ENCODE data around the gene ARHGEF4. TPM values are rescaled to one million over a fixed set of nuclear protein-coding genes. Genes with fewer than 3 reads are reported as not detected.

Gene ARHGEF4
- total RNA-seq, 1 experiment from 2014 or later, result 4.2 TPM

DNA sequence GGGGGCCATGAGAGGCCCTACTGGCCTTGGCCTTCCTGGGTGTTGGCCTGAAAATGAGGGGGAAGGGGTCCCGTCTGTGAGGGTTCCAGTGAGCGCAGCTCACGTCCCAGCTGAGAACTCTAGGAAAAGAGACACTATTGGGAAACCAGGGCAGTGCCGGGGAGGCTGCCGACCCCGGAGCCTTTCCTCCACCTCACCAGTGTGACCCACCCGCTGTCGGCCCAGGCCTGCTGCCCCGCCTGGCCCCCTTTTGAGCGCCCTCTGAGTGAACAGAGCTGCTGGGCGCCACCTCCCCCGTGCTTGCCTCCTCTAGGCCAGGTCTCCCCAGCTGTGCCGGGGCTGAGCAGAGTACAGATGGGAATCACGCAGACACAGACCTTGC lies 17.5 kb upstream of the ARHGEF4 start:
- DNase-seq (ENCODE audit: extremely low read depth, low read depth), result no peak

DNA sequence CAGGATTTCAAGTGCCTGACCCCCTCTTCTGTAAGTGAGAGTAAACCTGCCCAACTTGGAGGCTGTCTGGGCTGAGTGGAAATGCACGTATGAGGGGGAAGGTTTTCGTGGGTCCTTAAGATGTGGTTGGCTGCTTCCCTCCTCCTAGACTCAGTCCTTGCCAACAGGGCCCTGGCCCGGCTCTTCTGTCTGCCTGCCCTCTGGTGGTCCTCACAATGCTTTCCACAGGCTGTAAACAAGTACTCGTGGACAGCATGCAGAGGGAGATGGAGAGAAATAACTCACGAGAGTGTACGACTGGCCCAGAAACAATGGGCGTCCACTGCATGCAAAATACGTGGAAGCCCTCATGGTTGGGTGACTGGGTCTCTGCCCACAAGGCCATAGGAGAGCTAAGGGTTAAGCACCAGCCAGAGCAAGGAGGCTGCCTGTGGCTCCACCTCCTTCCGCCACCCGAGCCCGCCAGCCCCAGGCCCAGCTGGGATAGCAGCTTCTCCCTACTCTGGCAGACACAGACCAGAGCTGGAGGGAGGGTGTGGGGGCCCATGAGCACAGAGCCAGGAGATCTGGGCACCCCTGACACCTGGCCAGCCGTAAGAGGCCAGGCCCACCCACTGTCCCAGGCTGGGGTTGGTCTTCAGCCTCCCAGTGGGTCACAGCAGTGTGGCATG lies 17.0 kb upstream of the ARHGEF4 start:
- no peak for DNase-seq (ENCODE audit: extremely low read depth, low read depth)

DNA sequence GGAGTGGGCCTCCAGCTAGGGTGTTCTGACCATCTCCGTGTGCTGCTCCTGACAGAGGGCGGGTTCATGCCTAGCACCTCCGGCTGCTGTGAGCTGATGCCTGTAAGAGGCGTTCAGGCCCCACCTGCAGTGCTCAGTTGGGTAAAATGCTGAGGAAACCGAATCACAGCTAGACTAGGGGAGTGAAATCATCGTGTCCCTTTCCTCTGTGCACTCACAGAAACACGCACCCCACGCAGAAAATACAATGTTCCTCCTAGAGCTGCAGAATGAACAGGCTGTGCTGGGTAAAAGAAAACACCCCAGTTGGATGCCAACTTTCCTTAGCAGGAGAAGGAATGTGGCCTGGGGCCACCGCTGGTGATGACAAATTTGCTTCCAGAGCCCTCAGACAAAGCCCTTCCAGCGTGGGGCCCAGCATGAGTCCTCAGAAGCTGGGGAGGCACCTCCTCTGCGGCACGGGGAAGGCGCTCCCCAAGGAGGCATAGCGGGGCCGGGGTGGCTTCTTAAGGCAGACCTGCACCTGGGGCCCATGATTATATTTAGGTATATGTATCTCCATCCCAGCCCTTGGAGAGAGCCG lies 16.3 kb upstream of the ARHGEF4 start:
- DNase-seq (ENCODE audit: extremely low read depth, low read depth), result no peak

DNA sequence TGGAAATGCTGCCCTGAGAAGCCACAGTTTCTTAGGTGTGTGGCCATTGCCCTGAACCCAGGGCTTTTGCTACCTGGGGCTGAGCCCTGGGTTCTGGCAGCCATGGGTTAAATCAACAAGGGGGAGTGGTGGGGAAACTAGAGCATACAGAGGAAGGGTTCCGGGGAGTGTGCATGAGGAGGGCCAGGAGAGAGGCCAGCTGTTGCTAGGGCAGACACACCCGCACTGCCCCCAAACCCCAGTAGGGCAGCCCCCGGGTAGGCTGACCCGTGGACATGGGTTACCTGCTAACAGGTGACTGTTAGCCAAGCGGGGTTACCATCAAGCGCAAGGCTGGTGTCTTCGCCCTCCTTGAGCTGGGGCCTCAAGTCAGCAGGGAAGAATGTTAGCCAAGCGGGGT lies 14.8 kb upstream of the ARHGEF4 start:
- no peak for DNase-seq (ENCODE audit: extremely low read depth, low read depth)

DNA sequence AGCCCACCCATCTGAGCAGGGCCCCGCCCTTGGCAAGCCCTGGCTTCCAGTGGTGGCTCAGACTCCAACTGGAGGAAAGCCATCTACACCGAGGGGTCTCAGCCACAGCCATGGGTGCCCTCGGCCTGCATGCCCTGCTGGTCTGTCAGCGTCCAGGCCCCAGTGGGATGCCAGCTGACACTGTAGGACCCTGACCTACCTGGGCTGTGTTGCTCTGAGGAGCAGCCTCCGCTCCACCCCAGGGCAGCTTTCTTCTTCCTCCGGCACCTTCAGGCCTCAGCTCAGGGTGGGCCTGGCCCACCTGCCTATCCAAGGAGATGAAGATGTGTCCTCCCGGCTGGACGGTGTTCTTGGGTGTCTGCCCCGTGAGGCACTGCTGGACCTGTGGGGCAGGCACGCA lies 13.9 kb upstream of the ARHGEF4 start:
- DNase-seq (ENCODE audit: extremely low read depth, low read depth), result no peak

DNA sequence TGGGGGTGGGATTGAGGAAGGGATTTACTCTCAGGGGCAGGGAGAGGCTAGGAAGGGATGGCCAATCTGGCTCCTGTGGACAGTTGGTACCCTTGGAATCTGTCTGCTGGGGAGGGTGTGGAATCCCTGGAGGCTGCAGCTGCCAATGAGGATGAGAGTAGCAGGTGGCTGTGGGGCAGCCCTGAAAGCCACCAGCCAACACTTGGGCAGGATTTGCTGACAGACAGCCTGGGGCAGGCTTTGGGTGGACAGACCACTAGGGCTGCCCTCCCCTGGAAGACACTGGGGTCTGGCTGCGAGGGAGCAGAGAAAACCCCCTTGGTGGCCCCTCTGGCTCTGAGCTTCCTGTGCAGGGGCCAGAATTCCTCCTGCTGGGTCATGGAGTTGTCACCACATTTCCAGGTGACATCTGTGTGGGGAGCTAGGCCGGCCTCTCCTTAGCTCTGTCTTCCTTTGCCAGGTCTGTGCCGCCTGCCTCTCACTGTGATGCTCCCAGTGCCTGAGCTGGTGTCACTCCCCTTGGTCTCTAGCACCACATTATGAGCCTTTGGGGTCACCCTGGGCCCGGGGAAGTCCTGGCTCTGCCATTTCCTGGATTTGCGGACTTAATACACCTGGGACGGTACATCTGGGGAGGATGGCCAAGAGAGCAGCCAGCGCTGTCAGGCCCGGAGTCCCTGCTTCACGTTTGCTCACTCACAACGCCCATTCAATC lies 13.4 kb upstream of the ARHGEF4 start:
- DNase-seq (ENCODE audit: extremely low read depth, low read depth), result no peak

DNA sequence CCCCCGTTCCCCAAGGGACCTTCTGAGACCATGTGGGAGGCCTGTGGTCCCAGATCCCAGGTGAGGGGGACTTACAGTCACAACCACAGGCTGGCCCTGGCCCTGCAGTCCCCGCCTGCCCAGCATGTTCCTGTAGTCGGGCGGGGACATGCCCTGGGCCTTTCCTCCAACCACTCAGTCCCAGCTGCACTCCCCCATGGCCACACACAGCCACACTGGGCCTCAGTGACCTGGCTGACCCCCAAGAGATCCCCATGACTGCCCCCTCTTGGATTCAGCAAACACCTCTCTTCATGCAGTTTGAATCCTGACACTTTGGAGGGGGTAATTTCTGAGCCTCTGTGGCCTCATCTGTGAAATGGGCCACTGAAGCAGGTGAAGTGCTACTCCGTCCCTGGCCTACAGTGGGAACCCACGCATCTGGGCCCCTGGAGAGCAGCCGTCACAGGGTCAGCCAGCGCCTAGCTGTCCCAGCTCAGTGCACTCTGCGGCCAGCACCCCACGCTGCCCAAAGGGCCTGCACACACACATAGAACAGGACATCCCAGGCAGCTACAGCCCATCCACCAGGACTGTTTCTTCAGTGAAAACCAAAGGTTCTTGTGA lies 12.7 kb upstream of the ARHGEF4 start:
- no peak for DNase-seq (ENCODE audit: extremely low read depth, low read depth)

DNA sequence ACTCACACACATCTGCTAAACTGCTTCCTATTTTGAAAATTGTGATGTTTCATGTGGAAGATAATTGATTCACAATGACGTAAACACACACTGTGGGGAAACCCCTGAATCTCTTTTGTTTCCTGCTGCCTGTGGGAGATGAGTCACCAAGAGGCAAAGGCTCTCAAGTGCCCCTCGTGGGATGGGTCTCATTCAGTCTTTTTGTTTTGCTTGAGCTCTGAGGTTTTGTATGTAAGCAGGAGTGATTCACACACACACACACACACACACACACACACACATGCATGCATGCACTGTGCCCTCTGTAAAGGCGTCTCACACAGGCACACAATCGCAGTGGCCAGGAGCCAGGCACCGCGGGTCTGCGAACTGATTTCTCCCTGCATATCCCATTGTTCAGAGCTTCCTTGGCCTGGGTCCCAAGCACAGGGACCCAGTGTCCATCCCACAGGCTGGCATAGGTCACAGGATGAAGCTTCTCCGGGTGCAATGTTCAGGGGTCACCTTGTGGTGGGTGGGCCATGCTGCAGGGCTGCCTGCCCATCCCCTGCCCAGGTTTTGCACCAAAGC lies 12.1 kb upstream of the ARHGEF4 start:
- peak; percentile 52 for DNase-seq (ENCODE audit: extremely low read depth, low read depth)

DNA sequence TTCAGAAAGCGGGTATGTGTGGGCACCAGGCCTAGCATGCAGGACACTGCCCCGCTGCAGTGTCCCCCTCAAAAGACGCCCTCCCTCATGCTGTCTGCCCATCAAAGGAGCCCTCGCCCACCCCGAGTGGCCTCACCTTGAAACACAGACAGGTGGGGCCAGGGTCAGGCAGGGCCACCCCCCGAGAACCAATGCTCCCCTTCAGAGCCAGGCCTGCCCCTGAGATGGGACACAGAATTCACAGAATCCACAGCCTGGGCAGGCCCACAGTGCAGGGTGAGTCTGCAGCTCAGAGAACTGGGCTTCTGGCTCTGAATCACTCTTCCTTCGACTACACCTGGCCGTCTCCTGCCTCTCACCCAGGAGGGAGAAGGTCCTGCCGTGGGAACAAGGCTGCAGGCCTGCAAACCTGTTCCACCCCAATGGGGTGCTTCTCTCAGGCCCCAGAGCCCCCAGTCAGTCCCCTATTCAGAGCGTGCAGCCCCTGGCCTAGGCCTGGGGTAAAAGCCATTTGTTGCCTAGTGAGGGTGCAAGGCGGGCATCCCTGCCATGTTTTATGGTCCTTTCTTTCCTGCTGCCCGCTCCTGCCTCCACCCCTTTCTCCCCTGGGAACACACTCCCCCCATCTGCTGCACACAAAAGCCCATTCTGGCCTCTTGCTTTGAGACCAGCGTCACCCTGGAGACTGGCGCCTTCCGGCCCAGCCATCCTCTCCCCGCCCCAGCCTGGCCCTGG lies 11.3 kb upstream of the ARHGEF4 start:
- no peak for DNase-seq (ENCODE audit: extremely low read depth, low read depth)

DNA sequence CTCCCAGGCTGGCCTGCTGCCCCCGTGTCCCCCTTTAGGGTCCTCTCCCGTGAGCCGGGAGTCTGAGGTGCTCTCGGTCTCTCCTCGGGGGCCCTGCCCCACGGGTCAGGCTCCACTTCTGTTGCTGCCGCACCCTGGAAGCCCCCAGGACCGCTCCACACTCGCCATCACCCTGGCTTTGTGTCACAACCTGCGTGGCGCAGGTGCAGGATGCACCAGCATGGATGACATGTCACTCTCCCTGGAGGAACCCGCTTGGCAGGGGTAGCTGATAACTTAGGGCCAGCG lies 10.8 kb upstream of the ARHGEF4 start:
- no peak for DNase-seq (ENCODE audit: extremely low read depth, low read depth)

DNA sequence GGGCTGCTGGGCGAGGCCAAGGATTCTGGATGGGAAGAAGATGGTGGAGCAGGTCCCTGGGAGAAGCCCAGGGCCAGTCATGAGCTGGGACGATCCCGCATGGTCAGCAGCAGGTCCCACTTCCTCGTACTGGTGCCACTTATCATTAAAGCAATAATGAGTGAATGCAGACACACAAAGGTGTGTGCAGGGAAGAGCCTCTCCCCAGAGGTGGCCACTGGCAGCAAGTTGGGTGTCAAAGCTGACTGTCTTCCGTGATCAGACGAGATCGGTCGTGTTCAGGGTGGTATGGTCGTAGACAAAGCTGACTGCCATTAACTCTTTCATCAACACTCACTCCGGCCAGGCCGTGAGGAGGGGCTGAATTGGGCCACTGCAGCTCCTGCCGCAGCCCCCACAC lies 10.3 kb upstream of the ARHGEF4 start:
- no peak for DNase-seq (ENCODE audit: extremely low read depth, low read depth)

DNA sequence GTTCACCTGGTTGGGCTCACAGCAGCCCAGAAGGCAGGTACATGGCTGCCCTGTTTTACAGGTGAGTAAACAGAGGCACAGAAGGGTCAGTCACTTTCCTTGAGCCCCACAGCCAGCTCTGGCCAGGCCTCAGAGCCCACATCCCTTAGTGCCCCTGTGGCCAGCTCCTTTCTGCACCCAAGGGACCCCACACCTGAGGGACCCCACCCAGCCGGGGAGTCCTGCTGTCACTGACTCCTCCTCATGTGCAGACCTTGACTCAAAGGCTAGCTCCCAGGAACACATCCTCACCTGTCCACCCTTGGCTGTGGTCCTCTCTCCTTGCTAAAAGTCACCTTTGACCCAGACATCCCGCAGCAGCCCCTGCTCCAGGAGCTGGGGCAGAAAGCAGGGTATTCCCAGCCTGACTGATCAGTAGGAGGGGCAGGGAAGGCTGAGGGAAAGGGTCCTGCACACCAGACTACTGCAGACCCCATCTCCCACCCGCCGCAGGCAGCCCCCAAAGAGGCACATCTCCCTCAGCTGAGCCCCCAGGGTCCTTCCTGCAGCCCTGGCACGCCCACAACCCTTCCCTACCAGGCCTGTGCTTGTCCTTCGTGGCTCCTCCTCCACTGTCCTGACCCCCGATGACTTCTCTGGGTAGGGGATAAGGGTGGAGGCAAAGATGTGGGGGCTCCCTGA lies 9.8 kb upstream of the ARHGEF4 start:
- DNase-seq (ENCODE audit: extremely low read depth, low read depth), result no peak

DNA sequence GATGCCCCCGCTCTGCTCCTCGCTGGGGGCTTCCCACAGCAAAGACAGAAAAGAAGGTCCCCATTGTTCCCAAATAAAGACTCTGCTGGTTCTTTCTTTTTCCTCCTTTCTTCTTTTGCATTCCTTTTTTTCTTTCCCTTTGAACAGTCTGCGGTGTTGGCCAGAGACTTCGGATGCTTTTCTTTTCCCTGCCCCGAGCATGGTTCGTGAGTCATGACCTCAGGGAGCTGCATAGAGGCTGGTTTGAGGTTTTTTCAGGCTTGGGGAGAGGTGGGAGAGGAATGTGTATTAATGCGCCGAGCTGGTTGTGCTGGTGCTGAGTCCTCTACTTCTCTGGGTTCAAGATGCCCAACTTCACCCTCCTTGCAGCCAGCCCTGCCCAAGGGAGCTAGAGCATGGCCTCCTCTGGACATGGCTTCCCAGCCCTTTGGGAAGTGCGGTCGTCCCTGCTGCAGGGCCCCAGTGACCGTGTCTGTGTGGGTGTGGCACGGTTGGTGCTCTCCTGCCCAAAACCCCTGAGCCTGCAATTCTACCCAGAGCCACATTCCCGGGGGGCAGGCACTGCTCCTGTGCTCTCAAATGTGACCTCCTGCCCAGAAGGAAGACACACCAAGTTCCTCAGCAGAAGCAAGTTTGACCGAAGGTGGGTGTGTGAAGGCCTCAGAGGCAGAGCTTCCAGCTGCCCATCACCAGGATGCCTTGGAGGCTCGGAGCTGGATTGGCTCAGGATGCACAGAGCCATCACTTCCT lies 9.0 kb upstream of the ARHGEF4 start:
- no peak for DNase-seq (ENCODE audit: extremely low read depth, low read depth)

DNA sequence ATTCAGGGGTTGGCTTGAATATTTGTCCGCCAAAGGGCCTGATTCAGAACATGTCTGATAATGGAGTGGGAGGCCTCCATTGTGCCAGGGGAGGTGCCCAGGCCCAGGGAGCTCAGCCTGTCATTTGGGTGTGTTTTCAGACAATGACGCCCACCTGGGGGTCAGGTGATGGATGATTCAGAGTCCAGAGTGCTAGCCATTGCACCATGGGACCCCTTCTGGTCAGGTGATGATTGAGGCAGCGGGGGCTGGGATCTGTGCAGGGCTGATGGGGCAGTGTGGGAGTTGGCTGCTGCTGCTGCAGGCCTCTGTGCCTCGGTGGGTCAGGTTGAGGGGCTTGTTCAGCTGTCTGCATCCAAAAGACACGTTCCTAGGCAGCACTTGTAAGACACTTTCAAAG lies 8.3 kb upstream of the ARHGEF4 start:
- DNase-seq (ENCODE audit: extremely low read depth, low read depth), result no peak

DNA sequence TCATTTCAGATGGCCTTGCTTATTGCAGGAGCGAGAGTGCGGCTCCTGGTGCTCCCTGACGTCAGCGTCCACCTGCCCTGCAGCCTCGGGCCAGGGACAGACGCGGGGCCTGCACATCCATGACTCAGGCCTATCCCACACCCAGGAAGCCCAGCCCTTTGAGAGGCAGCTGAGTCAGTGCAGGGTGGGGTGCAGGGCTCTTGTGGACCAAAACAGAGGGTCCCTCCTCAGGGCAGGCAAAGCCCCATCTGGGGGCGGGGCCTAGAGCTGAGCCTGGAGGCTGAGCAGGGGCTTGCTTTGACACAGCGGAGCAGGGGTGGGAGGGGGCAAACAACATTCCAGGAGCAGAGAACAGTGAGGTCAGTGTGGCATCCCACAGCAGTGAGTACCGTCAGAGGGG lies 7.7 kb upstream of the ARHGEF4 start:
- DNase-seq (ENCODE audit: extremely low read depth, low read depth), result peak; percentile 41

DNA sequence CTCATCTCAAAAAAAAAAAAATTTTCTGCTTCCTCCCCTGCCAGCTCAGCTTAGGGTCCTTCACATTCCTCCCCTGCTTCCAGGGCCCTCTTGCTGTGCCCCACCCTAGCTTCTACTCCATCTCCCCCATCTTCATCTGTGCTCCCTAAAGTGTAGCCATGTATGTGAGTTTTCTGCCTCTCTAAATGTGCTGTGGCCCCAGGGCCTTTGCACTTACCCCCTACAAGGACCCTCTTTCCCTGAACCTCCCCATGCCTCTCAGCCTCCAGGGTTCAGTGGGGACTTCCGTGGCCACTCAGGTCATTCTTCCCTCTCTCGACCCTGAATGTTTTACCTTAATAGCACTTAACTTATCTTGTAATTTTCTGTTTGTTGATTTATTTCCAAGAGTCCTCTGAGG lies 6.2 kb upstream of the ARHGEF4 start:
- no peak for DNase-seq (ENCODE audit: extremely low read depth, low read depth)

DNA sequence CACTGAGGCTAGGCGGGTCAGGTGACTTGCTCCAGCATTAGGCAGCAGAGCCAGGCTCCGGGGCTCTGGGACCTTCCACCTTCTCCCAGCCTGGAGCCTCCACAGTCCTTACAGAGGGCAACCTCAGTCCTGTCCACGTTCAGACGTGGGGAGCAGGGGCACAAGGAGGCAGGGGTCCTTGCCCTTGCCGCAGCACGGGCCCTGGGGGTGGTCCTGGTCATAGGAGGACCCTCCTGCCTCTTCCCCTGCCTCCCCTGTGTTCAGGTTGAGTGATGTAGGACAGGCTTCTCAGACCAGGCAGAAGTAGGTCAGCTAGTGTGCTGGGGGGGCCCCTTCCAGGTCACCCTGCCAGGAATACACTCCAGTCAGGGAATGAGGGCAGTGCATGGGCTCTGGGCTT lies 5.4 kb upstream of the ARHGEF4 start:
- no peak for DNase-seq (ENCODE audit: extremely low read depth, low read depth)

DNA sequence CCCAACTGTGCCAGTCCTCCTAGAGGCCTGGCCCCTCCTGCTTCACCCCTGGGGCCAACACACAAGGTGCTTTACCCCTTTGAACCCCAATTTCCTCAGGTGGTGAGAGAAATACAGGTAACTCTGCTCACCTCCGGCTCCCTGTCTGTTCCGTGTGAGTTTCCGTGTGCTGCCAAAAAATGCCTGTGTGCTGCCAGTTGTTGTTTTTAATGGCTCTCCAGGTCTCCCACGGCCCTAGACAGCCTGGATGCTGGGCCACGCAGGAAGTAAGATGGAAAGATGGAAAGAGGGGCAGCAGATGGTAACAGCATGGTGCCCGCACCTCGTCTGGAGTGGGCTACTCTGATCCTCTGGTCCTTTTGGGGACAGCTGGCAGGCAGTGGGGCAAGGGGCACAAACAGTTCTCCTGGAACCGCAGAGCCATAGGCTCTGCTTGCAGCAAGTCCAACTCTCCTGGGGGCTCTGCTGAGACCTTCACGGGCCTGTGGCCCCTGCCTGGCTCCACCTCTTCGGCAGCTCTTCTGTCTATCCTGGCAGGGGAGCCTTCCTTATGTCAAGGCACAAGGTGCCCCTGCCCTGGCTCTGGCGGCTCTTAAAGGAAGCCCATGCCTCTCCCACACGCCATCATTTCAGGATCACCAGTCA lies 4.3 kb upstream of the ARHGEF4 start:
- DNase-seq (ENCODE audit: extremely low read depth, low read depth), result no peak
